Activated T-helper 2 cell treated with anti-CD3 and anti-CD28 coated beads, Interferon-gamma antibody, Interleukin-2, Interleukin-4, amounts not matched to agents 10 μg/mL and 5 μg/mL and 100 μg/mL, durations not matched to agents 14 hours and 24 hours and 36 hours (primary cell): ENCODE measurements around the gene LNX2. TPM values are rescaled to one million over a fixed set of nuclear protein-coding genes. Genes with fewer than 3 reads are reported as not detected.
"Not testable (repeated sequence)": the region's sequence is repeated elsewhere in the genome, so short reads cannot be mapped to it uniquely, and the experiment has no call there.

Experiments used
- DNase-seq: peaks from one replicate; pipeline ENCODE4 v3.0.0; 2021; ENCODE audit warnings: low spot score
- H3K27ac Mint-ChIP-seq: one replicate; pipeline ENCODE4 v1.8.0; 2021; ENCODE audit warnings: mixed read lengths
- H3K27me3 Mint-ChIP-seq: one replicate; pipeline ENCODE4 v1.8.0; 2021; ENCODE audit warnings: low read depth, mixed read lengths
- H3K36me3 Mint-ChIP-seq: one replicate; pipeline ENCODE4 v1.8.0; 2021; ENCODE audit warnings: low read depth, mixed read lengths
- H3K4me1 Mint-ChIP-seq: one replicate; pipeline ENCODE4 v1.8.0; 2021; ENCODE audit warnings: low read depth, mixed read lengths
- H3K4me3 Mint-ChIP-seq: one replicate; pipeline ENCODE4 v1.8.0; 2021; ENCODE audit warnings: low read depth, mild to moderate bottlenecking, moderate library complexity, mixed read lengths
- H3K9me3 Mint-ChIP-seq: one replicate; pipeline ENCODE4 v1.8.0; 2021; ENCODE audit warnings: mixed read lengths
- intact Hi-C: fragments of 100-400 bp; cut with micrococcal nuclease; formaldehyde crosslinking; loops from one replicate; pipeline ENCODE4 v1.15.1; 2023
- total RNA-seq: library from RNA; stranded (reverse); gene quantifications from 2 replicates; pipeline ENCODE4 v1.2.3, GENCODE V29; 2022

LNX2 gene
- total RNA-seq, 1 donor from 2014 or later = 5.2 TPM

DNA sequence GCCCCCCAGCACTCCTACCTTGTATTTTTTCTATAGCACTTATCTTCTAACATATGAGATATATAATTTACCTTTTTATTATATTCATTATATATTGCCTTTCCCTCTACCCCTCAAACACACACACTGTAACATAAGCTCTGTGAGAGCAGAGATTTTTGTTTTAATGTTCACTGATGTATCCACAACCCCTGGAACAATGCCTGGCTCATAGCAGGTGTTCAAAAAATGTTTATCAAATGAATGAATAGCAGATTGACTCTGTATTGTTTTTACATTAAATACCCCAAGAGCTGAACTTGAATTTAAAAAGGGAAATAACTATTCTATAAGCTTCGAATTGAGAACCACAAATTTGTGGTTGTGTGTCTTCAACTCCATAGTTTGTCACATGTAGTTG is 12.3 kb upstream of the LNX2 start:
- Mint-ChIP-seq H3K9me3 (no peaks in the 10 kb centered on the region), H3K4me1 (peaks cover 41% of the 10 kb centered on the region), H3K27me3 (no peaks in the 10 kb centered on the region), H3K27ac (no peak overlapping the region), H3K4me3 (no peak overlapping the region), H3K36me3 (peaks cover 50% of the 10 kb centered on the region)
- DNase-seq = no peak
- intact Hi-C loops = no loop called here

DNA sequence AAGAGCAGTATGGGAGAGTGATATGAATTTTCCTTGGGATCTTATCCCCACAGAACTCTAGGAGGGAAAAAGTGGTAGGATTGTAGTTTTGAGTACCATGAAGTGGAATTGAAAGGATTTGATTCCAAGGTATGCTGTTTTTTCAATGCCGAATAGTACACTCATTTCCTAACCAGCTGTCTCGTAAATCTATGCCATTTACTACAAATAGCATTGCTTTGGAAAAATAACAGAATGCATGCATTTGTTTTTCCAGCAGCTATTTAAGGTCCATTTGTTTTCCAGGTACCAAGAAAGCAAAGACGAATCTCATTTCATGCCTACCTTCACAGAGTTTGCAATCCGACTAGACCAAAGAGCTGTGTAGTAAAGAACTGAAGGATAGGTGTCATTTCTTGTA is 11.9 kb upstream of the LNX2 start:
- no peak for DNase-seq
- H3K36me3 Mint-ChIP-seq = peaks cover 54% of the 10 kb centered on the region
- no peak overlapping the region for H3K27ac Mint-ChIP-seq
- intact Hi-C loops = no loop called here
- H3K4me3 Mint-ChIP-seq = no peak overlapping the region
- no peaks in the 10 kb centered on the region for H3K9me3 Mint-ChIP-seq
- no peaks in the 10 kb centered on the region for H3K27me3 Mint-ChIP-seq
- peaks cover 44% of the 10 kb centered on the region for H3K4me1 Mint-ChIP-seq

DNA sequence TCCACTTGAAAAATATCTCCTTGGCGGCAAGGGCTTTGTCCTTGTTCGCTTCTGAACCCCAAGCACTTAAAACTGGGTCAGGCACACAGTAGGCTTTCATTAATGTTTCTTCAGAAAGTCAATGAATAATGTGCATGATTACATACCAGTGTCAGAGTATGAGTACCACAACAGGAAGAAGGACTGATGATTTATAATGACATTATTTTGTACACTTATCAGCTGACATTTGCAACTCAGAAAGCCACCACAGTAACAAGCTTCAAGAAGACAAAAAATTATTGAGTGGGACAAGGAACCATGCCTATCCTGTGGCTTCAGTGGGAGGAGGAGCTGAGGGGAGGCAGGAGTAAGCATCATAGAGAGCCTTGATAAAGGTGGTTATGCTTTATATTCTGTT is 11.3 kb upstream of the LNX2 start:
- no peaks in the 10 kb centered on the region for H3K9me3 Mint-ChIP-seq
- intact Hi-C loops = no loop called here
- DNase-seq = no peak
- H3K36me3 Mint-ChIP-seq = peaks cover 53% of the 10 kb centered on the region
- no peaks in the 10 kb centered on the region for H3K27me3 Mint-ChIP-seq
- H3K4me1 Mint-ChIP-seq = peaks cover 43% of the 10 kb centered on the region
- no peak overlapping the region for H3K27ac Mint-ChIP-seq
- no peak overlapping the region for H3K4me3 Mint-ChIP-seq

DNA sequence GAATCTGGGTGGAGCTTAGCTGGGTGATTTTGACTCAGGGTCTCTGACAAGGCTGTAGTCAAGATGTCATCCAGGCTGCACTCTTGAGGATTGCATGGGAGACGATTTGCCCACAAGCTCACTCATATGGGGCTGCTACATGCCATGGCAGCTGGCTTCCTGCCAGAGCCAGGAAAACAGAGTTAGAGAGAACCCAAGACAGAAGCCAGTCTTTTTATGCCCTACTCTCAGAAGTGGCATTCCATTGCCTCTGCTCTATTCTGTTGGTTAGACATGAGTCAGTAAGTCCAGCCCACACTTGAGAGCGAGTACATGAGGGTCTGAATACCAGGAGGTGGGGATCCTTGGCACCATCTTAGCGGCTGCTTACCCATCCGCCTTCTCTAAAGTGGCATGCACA is 10.8 kb upstream of the LNX2 start:
- no peaks in the 10 kb centered on the region for H3K9me3 Mint-ChIP-seq
- intact Hi-C loops = no loop called here
- H3K4me3 Mint-ChIP-seq = no peak overlapping the region
- H3K27me3 Mint-ChIP-seq = no peaks in the 10 kb centered on the region
- no peak for DNase-seq
- peaks cover 43% of the 10 kb centered on the region for H3K4me1 Mint-ChIP-seq
- H3K36me3 Mint-ChIP-seq = peaks cover 56% of the 10 kb centered on the region
- H3K27ac Mint-ChIP-seq = no peak overlapping the region

DNA sequence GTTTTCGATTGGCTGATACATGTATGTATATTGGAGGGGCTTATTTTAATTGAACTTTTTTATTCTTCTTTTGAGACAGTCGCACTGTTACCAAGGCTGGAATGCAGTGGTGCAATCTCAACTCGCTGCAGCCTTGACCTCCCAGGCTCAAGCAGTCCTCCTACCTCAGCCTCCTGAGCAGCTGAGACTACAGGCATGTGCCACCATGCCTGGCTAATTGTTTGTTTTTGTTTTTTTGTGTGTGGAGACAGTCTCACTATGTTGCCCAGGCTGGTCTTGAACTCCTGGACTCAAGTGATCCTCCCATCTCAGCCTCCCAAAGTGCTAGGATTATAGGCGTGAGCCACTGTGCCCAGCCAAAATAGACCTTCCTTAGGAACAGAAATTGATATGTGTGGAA is 8.4 kb upstream of the LNX2 start:
- H3K9me3 Mint-ChIP-seq, H3K27ac Mint-ChIP-seq, H3K4me3 Mint-ChIP-seq, H3K27me3 Mint-ChIP-seq, intact Hi-C loops, DNase-seq: not testable (repeated sequence)
- Mint-ChIP-seq H3K4me1 (peaks cover 54% of the 10 kb centered on the region), H3K36me3 (peaks cover 70% of the 10 kb centered on the region)

DNA sequence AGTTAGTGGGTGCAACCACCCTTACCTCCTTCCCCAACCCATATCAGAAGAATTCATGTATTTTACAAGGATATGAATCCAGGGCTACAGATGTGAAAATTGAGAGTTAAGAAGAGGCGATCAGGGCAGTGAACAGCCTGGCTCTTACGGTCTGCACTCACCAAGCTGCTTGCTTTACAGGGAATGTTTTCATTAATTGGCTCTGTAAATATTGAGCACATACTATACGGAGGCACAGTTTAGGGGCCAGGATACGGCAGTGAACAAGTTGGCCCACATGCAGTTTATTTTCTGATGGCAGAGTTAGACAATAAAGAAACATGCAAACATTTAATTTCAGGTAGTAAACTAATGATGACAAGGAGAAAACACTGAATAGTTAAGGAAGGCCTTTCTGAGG is 7.8 kb upstream of the LNX2 start:
- intact Hi-C loops = no loop called here
- Mint-ChIP-seq H3K9me3 (no peaks in the 10 kb centered on the region), H3K27ac (no peak overlapping the region), H3K36me3 (peaks cover 77% of the 10 kb centered on the region), H3K4me3 (no peak overlapping the region), H3K4me1 (peaks cover 59% of the 10 kb centered on the region), H3K27me3 (no peaks in the 10 kb centered on the region)
- no peak for DNase-seq

DNA sequence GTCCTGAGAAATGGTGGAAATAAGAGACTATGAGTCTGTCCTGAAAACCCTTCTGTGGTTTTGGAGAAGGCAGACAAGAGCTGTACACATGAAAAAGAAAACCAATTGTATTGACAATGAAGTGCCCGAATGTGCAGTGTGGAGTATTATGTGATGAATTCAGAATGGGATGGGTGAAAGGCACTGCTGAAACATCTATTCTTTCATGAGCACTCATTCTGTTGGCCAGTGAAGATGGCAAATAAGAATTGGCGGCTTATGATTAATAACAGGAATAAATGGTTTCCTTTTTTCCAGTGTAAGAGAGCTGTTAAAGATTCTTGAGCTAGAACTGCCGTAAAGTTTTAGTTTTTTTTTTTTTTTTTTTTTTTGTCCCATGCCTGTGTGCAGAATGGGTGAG is 7.1 kb upstream of the LNX2 start:
- no peak overlapping the region for H3K27ac Mint-ChIP-seq
- intact Hi-C loops = no loop called here
- DNase-seq = no peak
- no peaks in the 10 kb centered on the region for H3K27me3 Mint-ChIP-seq
- H3K36me3 Mint-ChIP-seq = peaks cover 77% of the 10 kb centered on the region
- no peak overlapping the region for H3K4me3 Mint-ChIP-seq
- peaks cover 64% of the 10 kb centered on the region for H3K4me1 Mint-ChIP-seq
- H3K9me3 Mint-ChIP-seq = no peaks in the 10 kb centered on the region

DNA sequence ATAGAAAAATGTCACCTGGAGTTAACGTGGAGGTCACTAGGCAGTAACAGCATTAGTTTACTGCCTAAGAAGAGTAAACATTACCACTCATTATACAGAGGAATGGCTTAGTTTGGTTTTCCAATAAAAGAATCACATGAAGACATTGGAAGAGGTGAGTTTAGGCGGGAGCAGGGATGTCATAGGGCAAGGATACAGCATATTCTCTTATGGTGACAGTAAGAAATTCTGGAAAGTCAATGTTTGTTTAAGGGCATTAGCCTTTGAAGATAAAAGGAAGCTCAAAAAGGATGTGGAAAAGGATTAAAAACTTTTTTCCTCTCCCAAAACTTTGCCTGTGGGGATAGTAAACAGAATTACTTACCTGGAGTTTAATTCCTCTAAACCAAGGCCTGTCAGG is 5.5 kb upstream of the LNX2 start:
- no peak for DNase-seq
- intact Hi-C loops = no loop called here
- Mint-ChIP-seq H3K4me1 (peaks cover 52% of the 10 kb centered on the region), H3K27me3 (no peaks in the 10 kb centered on the region), H3K9me3 (no peaks in the 10 kb centered on the region), H3K27ac (no peak overlapping the region), H3K4me3 (no peak overlapping the region), H3K36me3 (peaks cover 66% of the 10 kb centered on the region)

DNA sequence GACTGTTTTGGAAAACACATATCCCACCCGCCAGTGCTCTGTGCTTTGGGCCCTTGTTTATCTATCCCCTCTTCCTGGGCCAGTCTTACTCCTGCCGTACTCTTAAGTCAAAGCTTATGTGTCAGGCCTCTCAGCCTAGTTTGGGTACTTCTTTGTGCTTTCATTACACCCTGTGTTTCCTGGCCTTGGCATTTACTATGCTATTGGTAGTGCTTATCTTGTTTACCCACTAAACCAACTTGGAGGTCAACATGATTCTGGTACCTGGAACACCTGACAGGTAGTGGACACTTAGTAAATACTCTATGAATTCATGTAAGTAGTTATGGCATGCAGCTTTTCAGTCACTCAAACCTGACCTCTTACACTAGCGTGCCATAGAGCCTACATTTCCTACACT is 3.7 kb upstream of the LNX2 start:
- intact Hi-C loops = loop anchor here (5.0 kb wide), 2 partner anchors 372 to 452 kb away; partner anchors contain the start of genes RPL21 and USP12
- peak overlapping the region; percentile 37 for H3K4me3 Mint-ChIP-seq
- no peak for DNase-seq
- H3K4me1 Mint-ChIP-seq = peaks cover 54% of the 10 kb centered on the region
- H3K9me3 Mint-ChIP-seq = no peaks in the 10 kb centered on the region
- no peaks in the 10 kb centered on the region for H3K27me3 Mint-ChIP-seq
- H3K27ac Mint-ChIP-seq = no peak overlapping the region
- H3K36me3 Mint-ChIP-seq = peaks cover 60% of the 10 kb centered on the region

DNA sequence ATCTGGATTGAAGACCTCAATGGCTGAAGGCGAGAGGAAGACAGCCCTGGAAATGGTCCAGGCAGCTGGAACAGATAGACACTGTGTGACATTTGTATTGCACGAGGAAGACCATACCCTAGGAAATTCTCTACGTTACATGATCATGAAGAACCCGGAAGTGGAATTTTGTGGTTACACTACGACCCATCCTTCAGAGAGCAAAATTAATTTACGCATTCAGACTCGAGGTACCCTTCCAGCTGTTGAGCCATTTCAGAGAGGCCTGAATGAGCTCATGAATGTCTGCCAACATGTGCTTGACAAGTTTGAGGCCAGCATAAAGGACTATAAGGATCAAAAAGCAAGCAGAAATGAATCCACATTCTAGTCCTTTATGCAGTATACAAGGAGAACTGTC is 2.6 kb upstream of the LNX2 start:
- Mint-ChIP-seq H3K4me1 (peaks cover 60% of the 10 kb centered on the region), H3K9me3 (no peaks in the 10 kb centered on the region), H3K27ac (no peak overlapping the region), H3K36me3 (peaks cover 52% of the 10 kb centered on the region), H3K27me3 (no peaks in the 10 kb centered on the region), H3K4me3 (peak overlapping the region; percentile 93)
- DNase-seq = no peak
- intact Hi-C loops = loop anchor here (5.0 kb wide), 2 partner anchors 371 to 451 kb away; partner anchors contain the start of genes RPL21 and USP12

DNA sequence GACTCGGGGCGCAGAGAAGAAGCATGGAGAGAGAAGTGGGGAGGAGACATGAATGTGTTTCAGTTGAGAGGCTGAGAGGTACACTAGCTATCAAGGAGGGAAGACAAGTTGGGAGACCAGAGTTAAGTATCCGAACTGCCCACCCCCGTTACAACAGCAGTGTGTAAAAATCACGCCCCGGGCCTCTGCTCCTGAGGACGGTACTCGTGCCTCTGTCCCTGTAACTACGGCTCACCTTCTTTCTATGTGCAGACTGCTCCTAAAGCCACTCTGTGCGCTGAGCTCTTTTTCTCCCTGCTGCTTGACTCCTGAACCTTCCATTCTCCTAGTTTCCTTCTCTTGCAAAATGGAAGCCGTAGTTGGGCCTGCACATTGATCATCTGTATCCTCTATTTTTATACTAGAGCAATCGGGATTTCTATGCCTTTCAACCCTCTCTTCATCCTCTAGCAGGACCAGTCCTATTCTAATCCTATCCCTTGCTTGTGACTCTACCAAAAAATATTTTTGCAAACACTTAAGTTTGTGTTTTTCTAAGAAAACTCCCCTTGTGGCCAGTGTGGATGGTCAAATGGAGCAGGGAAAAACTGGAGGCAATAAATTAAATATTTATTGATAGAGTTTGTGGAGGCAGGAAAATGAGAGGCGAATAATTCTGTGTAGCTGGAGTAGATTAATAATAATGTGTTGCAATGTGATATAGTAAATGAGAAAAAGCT is 1.9 kb upstream of the LNX2 start:
- intact Hi-C loops = loop anchor here (5.0 kb wide), 2 partner anchors 370 to 450 kb away; partner anchors contain the start of genes RPL21 and USP12
- Mint-ChIP-seq H3K36me3 (peaks cover 46% of the 10 kb centered on the region), H3K9me3 (no peaks in the 10 kb centered on the region), H3K4me3 (peak overlapping the region; percentile 93), H3K4me1 (peaks cover 60% of the 10 kb centered on the region), H3K27me3 (no peaks in the 10 kb centered on the region), H3K27ac (peak overlapping the region; percentile 89)
- no peak for DNase-seq

DNA sequence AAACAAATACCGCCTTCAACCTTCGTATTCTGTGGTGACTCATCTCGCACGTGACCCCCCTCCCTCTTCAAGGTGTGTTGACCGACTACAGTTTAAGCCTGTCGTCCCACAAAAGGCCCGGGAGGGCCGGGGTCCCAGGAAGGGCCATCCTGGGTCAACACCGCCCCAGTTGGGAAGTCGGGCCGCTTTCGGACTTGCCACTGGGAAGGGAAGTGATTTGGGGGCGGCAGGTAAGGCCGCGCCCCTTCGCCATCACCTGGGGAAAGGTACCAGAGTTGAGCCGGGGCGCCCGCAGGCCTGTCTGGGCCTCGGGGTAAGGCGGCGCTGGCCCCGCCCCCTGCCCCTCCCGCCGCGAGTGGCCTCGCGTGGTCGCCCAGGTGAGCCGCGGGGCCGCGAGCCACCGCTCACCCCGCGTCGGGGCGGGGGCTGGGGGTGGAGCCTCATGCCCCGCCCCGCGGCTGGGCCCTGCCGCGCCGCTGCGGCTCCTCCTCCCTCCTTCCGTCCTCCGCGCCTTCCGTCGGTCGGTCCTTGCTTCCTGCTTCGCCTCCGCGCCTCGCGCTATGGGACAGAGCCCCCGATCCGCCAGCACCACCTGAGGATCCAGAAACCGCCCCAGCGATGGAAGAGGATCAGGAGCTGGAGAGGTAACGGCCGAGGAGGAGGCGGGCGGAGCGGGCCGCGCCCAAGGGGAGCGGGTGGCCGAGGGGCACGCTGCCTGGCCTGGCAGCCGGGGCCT is 1.2 kb upstream of the LNX2 start, which contains the start of gene POLR1D:
Gene POLR1D, plus strand, starts transcription at position 527 of the 736 bp plus-strand sequence. Its CDS starts 92 bp downstream, at position 619.
- intact Hi-C loops = loop anchor here (1.0 to 5.0 kb wide), 5 partner anchors 171 to 517 kb away; partner anchors contain the start of genes MTIF3, PAN3, RPL21 and USP12
- Mint-ChIP-seq H3K36me3 (peaks cover 41% of the 10 kb centered on the region), H3K27ac (peak within 1 kb of the TSS; percentile 89), H3K9me3 (no peaks in the 10 kb centered on the region), H3K4me3 (peak within 1 kb of the TSS; percentile 93), H3K27me3 (no peaks in the 10 kb centered on the region), H3K4me1 (peaks cover 54% of the 10 kb centered on the region)
- DNase-seq = peak; percentile 75

DNA sequence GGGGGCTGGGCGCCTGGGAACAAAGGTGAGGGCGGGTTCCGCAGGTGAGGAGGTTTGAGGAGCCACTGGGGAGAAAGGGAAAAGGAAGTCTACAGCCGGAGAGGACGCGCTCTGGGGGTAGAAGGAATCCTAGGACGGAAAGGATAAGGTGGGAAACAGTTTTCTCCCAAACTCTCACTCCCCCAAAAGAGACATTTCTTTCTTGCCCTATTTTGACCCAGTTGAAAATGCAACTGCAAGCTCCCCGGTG is 712 bp upstream of the LNX2 start:
- Mint-ChIP-seq H3K27me3 (no peaks in the 10 kb centered on the region), H3K9me3 (no peaks in the 10 kb centered on the region), H3K4me3 (peak overlapping the region; percentile 90), H3K36me3 (peaks cover 37% of the 10 kb centered on the region), H3K4me1 (peaks cover 50% of the 10 kb centered on the region), H3K27ac (peak overlapping the region; percentile 88)
- intact Hi-C loops = loop anchor here (1.0 to 5.0 kb wide), 5 partner anchors 171 to 518 kb away; partner anchors contain the start of genes MTIF3, PAN3, RPL21 and USP12
- DNase-seq = no peak
